Activated CD8-positive, alpha-beta memory T cell treated with anti-CD3 and anti-CD28 coated beads for 24 hours (primary cell): ENCODE data around the gene PCBD1.

Experiments
- DNase-seq: peaks from one replicate; pipeline ENCODE4 v3.0.0-alpha.2; 2020

The PCBD1 gene

GRCh38 chr10:70901276-70901878, 13.0 kb upstream of the PCBD1 start:
- DNase-seq, result no peak

GRCh38 chr10:70899096-70899495, 10.7 kb upstream of the PCBD1 start:
- no peak for DNase-seq

DNA sequence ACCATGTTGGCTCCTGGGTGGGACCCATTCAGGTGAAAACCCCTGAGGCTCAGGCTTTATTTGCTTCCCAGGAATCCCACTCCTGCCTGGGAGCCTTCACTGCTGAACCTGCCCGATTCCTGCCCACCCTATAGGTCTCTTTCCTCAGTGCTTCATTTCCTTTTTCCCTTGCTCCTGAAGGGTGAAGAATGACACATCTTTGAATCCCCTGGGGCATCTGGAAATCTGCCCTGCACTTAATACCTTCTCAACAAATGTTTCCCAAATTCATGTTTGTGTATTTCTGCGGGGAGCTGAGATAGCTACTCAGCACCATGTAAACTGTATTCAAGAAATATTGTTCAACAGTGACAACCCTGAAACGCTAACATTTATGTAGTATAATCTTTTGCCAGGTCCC, 10.3 kb upstream of the PCBD1 start:
- DNase-seq, result no peak

- no peak for DNase-seq
Measured at GRCh38 chr10:70896551-70896950, 8.2 kb upstream of the PCBD1 start.

DNA sequence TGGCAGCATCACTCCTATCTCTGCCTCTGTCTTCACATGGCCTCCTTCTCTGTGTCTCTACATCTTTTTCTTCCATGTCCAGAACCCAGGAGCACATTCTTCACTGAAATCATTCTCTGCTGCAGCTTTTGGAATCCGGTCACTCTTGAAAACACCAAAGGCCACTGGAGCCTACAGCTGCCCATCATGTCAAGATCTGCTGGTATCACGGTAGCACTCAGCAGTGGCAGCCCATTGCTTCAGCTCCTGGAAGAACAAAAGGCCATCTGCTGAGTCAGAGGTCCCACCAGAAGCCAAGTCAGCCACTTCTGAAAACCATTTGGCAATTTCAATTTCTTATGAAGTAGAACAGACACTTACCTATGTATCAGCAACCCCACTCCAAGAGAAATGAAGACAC, 6.1 kb upstream of the PCBD1 start:
- DNase-seq, result no peak

- DNase-seq, result peak; percentile 38
Measured at GRCh38 chr10:70893227-70894006, 5.1 kb upstream of the PCBD1 start.

GRCh38 chr10:70892631-70893030, 4.3 kb upstream of the PCBD1 start:
- DNase-seq, result no peak

DNA sequence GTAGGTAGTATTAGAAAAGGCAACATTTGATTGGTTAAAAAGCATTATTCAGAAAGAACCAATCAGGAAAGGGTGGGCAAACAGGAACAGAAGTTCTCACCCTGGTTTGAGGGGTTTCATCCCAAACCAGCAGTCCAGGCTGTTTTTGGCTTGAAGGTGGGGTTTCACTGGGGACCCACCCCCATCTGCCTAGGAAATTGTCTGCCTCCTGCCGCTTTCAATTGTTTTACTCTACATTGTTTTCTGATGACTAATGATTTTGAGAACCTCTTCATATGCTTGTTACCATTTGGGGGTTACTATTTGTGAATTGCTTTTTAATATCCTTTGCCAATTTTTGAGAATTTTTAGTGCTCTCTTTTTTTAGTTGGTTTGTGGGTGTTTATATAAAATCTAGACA, 3.3 kb upstream of the PCBD1 start:
- no peak for DNase-seq

DNA sequence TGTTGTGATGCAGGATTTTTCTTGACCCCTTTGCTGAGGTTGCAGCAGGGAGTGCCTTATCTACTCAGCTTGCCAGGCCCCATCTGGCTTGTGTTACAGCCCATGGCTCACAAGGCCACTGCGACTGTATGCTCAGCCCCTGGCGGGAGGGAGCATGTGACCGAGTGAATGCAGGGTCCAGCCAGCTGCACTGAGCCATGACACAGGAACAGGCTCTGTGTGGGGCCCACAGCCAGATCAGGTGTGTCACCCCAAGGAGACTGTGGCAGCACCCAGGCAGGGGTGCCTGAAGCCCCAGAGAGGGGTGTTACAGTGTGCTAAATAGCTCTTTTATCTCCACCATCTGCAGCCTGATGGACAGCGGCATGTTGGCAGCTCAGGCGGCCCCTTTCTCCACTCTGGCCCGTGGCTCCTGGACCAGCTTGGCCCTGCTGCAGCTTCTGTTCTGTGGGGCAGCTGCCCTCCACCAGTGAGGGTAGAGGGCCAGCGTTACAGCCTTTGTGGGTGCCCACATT, 2.6 kb upstream of the PCBD1 start:
- DNase-seq, result no peak

GRCh38 chr10:70889291-70889690, 926 bp upstream of the PCBD1 start:
- DNase-seq, result no peak

GRCh38 chr10:70886921-70887665, 1.3 kb downstream of the PCBD1 start:
- no peak for DNase-seq

DNA sequence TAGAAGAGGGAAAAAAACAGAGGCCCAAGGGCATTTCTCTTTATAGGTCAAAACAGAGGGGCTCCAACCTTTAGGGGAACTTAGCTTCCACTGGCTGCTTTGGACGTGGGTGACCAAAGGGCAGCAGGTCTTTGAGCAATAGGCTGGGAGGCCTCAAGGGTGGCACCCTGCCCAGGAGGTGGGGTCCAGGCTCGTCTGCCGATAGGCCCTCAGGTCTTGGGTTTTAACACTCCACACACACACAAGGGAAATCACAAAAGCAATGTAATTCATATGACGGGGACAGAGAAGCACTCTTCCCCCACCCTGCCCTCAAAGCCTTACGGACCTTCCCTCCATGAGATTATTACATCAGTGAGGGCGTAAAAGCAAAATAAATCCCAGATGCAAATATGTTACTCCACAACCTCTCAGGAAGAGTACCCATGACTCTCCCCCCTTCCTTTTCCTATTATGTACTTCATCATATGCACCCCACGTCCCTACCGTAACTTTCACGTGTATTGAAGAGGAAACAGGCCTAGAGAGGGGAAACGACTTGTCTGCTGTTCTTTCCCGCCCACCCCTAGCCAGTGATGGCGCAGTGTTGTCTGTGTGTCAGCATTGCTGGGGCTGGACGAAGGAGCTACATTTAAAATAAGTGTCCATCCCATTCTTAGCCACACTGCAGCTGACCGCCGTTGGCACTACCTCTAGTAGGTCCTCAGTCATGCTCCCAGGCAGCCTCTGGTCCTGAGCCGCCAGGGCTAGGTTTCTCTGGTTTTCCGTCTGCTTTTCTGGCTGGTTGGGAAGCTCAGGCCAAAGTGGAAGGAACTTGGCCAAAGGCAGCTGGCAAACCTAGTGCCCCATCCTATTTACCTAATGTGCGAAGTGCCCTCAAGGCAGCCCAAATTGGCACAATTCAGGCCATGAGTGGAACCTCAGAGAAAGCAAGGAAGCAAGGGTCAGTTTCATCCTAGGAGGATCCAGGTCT, 2.1 kb downstream of the PCBD1 start:
- no peak for DNase-seq

- DNase-seq, result no peak
Measured at GRCh38 chr10:70885481-70885880, 2.9 kb downstream of the PCBD1 start.

DNA sequence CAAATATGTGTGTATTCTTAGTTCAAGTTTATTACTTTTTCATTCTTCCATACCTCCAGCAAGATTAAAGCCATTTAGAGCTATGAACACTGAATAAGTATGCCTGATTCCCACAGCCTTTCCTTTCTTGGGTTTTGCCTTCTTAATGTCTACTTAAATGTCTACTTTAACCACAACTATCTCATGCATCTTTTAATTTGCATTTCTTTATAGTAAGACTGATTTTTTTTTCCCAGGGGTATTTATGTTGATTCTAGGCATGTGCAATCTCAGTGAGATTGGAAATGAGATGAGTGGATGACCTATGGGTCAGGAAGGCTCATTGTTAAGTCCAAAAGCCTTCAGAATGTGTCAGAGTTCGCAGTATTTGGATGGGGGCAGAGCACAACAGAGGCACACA, 3.6 kb downstream of the PCBD1 start:
- no peak for DNase-seq

DNA sequence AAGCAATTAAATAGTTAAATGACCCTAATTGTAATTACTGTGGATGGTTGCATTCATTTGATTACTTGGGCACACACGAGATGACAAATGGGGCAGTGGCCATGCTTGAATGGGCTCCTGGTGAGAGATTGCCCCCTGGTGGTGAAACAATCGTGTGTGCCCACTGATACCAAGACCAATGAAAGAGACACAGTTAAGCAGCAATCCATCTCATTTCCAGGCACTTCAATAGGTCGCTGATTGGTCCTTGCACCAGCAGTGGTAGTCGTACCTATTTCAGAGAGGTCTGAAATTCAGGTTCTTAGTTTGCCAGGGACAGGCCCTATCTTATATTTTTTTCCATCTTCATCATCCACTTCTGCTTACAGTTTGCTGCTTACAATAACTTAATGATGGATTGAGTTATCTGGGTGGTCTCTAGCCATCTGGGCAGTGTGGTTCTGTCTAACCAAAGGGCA, 8.3 kb downstream of the PCBD1 start:
- peak; percentile 84 for DNase-seq

- DNase-seq, result no peak
Measured at GRCh38 chr10:70879207-70879606, 9.2 kb downstream of the PCBD1 start.

- DNase-seq, result no peak
Measured at GRCh38 chr10:70874061-70874460, 14.3 kb downstream of the PCBD1 start.

DNA sequence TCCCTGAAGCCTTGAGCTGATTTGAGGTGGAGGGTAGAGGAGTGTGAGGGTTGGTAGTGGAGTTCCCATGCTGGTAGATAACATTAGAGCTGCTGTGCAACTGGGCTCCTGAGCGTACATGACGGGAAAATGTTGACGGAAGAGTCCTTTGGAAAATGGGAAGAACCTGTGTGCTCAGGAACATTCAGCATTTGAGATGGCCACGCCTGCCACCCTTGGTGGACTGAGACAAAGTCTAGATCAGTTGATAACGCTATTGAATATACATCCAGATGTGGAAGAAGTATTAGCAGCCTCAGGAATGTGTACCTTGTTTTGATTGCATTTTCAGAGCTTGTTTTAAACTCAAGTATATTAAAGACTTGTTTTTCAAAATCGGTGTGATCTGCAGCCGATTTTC, 16.1 kb downstream of the PCBD1 start:
- DNase-seq, result no peak

- no peak for DNase-seq
Measured at GRCh38 chr10:70866424-70866823, 21.9 kb downstream of the PCBD1 start.

DNA sequence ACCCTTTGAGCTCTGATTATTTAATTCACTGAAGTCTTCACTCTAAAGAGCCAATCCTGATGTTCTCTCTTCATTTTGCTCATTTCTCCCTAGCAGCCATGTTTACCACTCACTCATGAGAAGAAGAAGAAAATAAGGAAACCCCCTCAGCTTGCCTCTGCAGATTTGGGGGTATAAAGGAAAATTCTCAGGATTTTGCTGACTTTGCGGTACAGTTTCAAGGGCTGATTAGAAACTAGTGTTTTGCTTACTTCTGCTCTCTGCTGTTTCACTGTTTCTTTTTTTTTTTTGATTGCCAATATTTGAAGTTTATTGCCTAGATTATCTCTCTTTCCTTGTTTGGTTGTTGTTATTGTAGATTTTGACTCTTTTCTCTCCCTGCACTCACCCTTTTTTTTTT, 23.4 kb downstream of the PCBD1 start:
- DNase-seq, result no peak

GRCh38 chr10:70863470-70864160, 24.8 kb downstream of the PCBD1 start:
- no peak for DNase-seq
